Stimulated activated CD4-positive, alpha-beta T cell treated with anti-CD3 and anti-CD28 coated beads, Interleukin-12 subunit alpha, Interleukin-12 subunit beta, amount 100 ng/mL, for 48 hours (primary cell): ENCODE data around the gene PAXIP1.

Experiments used
- DNase-seq, 3 donors: peaks; one replicate each; pipeline ENCODE4 v3.0.0-alpha.2; 2020; ENCODE audit warnings: low read depth in 2 of 3, low spot score in 1 of 3

PAXIP1 gene

GRCh38 chr7:154996101-154996500 is 6.8 kb downstream of the PAXIP1 start:
- DNase-seq, result no peak

- no peak for DNase-seq
These were observed 7.9 kb downstream of the PAXIP1 start for GRCh38 chr7:154994996-154995395.

- DNase-seq, result no peak
These were observed 11.9 kb downstream of the PAXIP1 start for GRCh38 chr7:154990964-154991540.

GRCh38 chr7:154987571-154987970 is 15.4 kb downstream of the PAXIP1 start:
- DNase-seq, result no peak

GRCh38 chr7:154986200-154986945 is 16.6 kb downstream of the PAXIP1 start:
- no peak for DNase-seq

GRCh38 chr7:154985230-154985629 is 17.7 kb downstream of the PAXIP1 start:
- DNase-seq, result no peak

GRCh38 chr7:154984601-154985188 is 18.2 kb downstream of the PAXIP1 start:
- no peak for DNase-seq

GRCh38 chr7:154978017-154978416 is 24.9 kb downstream of the PAXIP1 start:
- no peak for DNase-seq

GRCh38 chr7:154977250-154977649 is 25.7 kb downstream of the PAXIP1 start:
- no peak for DNase-seq

GRCh38 chr7:154976844-154977243 is 26.1 kb downstream of the PAXIP1 start:
- no peak for DNase-seq

GRCh38 chr7:154975984-154976383 is 26.9 kb downstream of the PAXIP1 start:
- no peak for DNase-seq

GRCh38 chr7:154973381-154973780 is 29.5 kb downstream of the PAXIP1 start:
- DNase-seq, result no peak

GRCh38 chr7:154968336-154969001 is 34.5 kb downstream of the PAXIP1 start:
- no peak for DNase-seq

GRCh38 chr7:154967401-154967955 is 35.4 kb downstream of the PAXIP1 start:
- DNase-seq, result no peak

- DNase-seq, result no peak
These were observed 37.9 kb downstream of the PAXIP1 start for GRCh38 chr7:154965014-154965413.

- no peak for DNase-seq
These were observed 42.7 kb downstream of the PAXIP1 start for GRCh38 chr7:154960063-154960790.

GRCh38 chr7:154956427-154956826 is 46.5 kb downstream of the PAXIP1 start:
- no peak for DNase-seq

- peak; percentile 41 to 62 (median 59) for DNase-seq
These were observed 49.8 kb downstream of the PAXIP1 start for GRCh38 chr7:154953006-154953684.

GRCh38 chr7:154950960-154951359 is 52.0 kb downstream of the PAXIP1 start:
- DNase-seq, result no peak

- no peak for DNase-seq
These were observed 55.3 kb downstream of the PAXIP1 start for GRCh38 chr7:154947604-154948003.
